ENCODE results near the gene PI4KA. TPM values are rescaled to one million over a fixed set of nuclear protein-coding genes. Genes with fewer than 3 reads are reported as not detected.
"Not testable (repeated sequence)": the region's sequence is repeated elsewhere in the genome, so short reads cannot be mapped to it uniquely, and the experiment has no call there.

The PI4KA gene
- total RNA-seq, 1 donor from 2014 or later = 117 TPM

DNA sequence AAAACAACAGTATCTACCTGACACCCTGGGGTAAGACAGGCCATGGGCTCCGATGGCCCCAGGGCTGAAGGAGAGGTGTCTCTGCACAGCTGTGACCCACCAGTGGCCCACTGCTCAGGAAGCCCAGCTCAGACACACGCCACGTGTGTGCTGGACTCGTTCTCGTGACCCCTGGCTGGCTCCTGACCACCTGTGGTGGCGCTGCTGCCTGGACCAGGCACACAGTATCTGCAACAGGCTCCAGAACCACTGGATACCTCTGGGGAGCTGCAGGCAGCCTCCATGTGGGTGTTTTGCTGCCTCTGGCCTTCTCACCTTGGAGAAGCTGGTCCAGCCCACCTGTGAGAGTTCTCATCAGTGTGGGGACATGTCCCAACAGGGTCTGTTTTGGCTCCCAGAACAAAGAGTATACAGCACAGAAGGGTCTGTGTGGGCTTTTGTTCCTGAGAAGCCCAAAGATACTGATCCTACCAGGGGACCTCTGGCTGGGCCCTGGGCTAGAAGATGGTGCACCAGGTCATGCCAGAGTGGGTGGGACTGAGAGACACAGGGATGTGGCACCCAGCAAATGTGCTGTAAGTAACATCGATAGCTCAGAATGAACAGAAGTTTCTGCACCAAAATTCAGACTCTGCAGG, 106.4 kb downstream of the PI4KA start:
- intact Hi-C loops (cut with micrococcal nuclease) = no loop called here

DNA sequence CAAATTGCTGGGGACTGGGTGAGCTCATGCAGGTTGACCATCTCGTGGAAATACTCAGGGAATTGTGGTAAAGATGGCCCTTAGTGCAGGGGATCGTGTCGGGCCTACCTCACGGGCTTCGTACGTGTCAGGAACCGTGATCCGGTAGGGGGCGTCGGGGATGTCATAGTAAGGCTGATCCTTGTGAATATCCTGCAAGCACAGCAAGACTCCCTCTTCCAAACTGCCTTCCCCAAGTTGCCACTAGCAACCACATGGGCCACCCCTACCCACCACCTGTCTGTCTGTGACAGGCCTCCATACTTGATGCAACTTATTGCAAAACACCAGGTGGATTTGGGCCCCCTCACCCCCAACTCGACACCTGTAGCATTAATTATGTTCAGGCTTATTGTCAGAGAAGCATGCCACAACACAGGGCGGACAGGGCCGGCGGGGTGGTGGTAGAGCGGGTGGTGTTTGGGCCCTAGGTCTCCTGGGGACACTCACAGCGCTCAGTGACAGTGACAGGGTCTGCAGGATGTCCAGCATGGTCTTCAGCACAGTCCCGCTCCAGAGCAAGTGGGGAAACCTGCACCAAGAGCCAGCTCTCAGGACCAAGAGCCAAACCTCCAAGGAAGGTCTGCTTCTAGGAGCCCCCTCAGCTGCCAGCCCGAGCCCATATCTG, 107.3 kb downstream of the PI4KA start:
- intact Hi-C loops (cut with micrococcal nuclease) = no loop called here

DNA sequence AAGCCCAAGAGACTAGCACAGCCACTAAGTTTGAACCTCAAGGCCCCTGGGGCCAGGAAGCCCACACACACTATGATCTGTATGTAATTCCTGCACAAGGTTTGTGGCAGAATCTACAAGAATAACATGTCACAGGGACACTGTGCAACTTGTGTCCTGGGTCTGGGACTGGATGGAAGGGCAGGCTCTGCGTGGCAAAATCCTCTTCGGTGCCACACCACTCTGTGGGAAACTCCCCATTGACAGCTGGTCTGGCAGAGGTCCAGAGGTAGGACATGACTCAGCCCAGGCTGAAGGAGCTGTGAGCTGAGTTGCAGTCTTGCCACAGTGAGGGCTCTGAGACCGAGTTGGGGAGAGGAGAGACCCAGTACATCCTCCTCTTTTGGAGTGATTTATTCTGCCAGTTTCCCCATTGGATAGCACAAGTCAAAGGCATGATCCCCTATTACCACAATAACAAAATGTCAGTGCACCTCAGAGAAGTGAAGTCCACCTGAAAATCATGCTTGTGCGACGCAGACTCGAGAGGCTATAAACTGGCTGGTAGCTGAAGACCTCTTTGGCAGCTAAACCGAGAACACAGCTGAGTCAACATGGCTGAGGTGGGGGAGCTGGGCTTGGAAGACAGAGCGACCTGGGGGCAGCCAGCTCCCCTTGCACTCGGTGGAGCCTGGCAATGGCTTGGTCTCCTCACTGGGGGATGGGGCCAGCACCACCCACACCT, 108.0 kb downstream of the PI4KA start:
- intact Hi-C loops (cut with micrococcal nuclease) = no loop called here

DNA sequence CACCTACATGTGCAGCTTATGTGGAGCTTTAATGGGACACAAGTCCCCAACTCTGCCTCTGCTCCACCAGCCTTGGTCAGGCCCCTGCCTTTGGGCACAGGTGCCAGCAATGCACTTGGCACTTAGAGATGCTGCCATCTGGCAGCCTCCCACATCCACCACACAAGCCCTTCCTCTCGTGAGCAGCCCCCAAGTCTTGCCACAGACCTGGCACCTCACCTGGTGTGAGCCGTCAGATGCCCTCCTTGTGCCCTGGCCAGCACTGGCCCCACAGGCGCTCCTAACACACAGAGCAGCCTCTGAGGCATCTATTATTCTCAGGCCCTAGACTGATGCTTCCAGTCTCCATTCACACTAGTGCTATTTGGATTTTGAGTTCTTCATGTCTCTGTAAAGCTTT, 109.2 kb downstream of the PI4KA start:
- intact Hi-C loops (cut with micrococcal nuclease) = no loop called here

DNA sequence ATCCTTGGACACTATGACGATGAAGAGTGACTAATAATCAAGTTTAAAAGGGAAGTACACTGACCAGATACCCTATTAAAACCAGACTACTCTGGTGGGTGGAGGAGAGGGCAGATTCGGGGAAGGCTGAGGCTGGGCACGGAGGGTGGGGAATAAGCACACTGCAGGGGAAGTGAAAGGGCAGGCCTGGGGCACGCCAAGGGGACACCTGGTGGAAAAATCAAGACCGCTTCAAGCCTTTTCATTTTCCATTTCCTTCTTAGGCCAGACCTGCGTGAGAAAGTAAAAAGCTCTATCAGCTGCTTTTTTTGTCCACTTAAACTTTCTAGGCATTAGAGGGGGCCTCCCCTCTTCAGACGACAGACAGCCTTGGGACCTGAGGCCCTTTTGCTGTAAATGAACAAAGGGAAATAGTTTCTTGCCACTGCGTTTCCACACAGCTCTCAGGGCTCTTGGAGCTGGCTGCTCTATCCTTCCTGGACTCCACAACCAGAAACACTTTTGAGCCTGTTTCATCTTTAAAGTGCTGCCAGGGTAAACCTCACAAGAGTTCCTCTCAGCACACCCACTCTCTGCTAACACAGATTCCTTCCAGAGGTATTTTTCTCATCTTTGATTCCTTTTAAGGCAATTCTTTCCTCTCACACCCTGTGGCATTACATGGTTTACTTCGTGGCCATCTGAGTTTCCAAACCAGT, 109.7 kb downstream of the PI4KA start:
- intact Hi-C loops (cut with micrococcal nuclease) = no loop called here

DNA sequence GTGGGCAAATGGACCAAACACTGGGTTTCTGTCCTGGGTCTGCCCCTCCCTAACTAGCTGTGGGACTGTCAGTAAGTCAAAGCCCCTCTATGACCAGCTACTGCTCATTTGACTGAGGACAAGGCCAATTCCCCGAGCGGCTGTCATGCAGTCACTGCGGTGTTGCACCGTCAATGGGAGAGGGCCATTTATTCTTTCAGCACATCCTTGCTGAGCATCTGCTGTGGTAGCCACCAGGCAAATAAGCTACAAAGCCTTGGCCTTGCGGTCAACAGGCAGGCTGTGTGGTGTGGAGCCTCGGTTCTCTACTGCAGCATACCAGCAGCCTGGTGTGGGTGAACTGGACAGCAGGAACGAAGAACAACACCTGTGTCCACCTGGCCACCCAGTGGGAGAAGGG, 110.5 kb downstream of the PI4KA start:
- intact Hi-C loops (cut with micrococcal nuclease) = no loop called here

DNA sequence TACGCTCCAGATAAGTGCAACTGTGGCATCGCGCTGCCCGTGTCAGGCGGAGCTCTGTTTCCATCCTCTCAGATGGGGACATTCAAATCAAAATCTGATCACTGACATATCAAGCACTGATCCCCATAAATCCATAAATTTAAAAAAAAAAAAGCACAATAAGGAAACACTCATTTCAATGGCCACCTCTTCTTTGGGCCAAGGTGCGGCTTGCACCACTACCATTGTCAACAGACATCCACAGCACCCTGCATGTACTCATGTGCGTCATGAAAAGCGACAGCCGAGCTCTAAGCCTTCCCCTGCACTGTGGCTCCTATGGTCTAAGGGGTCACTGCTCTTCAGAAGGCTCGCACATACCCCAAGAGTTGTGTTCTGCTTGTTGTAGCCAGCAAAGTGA, 111.4 kb downstream of the PI4KA start:
- intact Hi-C loops (cut with micrococcal nuclease) = no loop called here

DNA sequence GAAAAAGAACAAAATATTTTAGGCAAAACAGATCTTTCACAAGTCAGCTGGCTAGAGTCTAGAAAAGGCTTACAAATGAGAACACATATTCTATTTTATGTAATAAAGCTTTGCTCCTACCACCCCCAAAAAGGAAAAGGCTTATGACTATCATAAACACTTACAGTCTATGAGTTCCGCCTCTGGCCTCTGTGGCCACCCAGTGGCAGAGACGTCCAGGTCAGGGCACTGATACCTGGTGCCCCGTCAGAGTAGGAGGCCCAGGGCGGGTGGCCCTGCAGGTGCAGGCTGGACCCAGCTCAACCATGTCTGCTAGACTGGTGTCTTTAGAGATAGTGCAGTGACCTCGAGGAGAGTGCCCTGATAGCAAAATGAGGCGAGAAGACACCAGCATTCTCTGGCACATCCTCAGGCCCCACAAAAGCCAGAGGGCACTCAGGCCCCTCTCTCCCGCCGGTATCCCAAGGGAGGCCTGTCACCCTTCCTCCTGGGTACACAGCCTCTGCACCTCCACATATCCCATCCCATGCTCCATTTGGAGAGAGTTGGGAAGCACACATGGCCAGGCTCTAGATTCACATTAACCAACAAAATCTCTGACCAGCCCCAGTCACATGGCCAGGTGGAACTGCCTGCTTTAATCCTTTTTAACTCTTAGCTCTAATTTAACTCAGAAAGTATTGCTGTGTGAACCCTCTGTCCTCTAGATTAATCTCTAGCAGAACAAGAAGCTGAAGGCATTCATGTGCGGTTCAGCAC, 112.0 kb downstream of the PI4KA start:
- intact Hi-C loops (cut with micrococcal nuclease) = no loop called here

DNA sequence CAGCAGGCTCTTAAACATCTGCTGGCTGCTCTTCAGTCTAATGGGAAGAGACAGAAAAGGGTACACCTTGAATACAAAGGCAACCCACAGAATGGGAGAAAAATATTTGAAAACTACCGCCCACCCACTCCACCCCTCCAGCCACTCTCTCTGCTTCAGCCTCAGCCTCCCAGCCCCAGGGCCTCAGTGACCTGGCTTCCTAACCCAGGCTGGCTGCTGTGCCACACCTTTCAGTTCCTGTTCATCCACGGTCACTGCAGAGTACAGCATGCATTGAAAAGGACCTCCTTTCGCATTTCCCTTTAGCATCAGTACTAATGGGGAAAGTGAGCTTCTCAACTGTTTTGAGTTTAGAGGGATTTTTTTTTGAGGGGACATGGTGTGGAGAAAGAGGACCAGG, 113.5 kb downstream of the PI4KA start:
- intact Hi-C loops (cut with micrococcal nuclease) = no loop called here

DNA sequence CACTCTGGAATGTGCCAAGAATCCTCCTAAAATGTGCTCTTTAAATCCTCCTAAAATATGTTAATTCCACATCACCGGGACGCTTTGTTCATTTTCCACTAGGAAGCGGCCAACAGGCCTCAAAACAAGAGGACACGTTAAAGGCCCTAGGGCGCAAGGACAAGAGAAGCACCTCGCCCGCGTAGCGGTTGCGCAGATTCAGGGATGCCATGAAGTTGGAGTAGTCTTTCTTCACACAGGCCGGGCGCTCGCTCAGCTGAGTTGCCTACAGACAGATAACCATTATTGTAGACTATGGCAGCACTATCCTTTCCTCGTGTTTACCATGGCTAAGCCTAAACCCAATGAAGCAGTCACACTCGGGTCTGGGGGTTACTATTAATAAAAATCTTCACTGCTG, 114.2 kb downstream of the PI4KA start:
- intact Hi-C loops (cut with micrococcal nuclease) = loop anchor here (5.0 kb wide), 1 partner anchor 182 kb away; no protein-coding TSS in a partner anchor

DNA sequence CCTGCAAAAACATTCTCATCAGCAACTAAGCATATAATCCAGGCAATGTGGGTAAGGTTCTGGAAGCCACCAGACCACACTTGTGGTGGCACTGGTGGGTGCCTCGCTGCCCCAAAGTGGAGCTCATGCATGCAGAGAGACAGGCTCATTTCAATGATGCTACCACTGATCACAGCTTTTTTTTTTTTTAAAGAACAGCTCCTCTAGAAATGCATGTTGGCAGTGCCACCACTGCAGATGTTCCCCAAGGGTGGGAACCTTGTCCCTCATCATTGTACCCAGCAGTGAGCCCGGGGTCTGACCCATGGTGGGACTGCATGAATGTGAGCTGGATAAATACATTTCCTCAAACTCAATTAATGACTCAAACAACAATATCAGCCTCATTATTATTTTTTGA, 115.8 kb downstream of the PI4KA start:
- intact Hi-C loops (cut with micrococcal nuclease) = loop anchor here (5.0 kb wide), 1 partner anchor 180 kb away; no protein-coding TSS in a partner anchor

DNA sequence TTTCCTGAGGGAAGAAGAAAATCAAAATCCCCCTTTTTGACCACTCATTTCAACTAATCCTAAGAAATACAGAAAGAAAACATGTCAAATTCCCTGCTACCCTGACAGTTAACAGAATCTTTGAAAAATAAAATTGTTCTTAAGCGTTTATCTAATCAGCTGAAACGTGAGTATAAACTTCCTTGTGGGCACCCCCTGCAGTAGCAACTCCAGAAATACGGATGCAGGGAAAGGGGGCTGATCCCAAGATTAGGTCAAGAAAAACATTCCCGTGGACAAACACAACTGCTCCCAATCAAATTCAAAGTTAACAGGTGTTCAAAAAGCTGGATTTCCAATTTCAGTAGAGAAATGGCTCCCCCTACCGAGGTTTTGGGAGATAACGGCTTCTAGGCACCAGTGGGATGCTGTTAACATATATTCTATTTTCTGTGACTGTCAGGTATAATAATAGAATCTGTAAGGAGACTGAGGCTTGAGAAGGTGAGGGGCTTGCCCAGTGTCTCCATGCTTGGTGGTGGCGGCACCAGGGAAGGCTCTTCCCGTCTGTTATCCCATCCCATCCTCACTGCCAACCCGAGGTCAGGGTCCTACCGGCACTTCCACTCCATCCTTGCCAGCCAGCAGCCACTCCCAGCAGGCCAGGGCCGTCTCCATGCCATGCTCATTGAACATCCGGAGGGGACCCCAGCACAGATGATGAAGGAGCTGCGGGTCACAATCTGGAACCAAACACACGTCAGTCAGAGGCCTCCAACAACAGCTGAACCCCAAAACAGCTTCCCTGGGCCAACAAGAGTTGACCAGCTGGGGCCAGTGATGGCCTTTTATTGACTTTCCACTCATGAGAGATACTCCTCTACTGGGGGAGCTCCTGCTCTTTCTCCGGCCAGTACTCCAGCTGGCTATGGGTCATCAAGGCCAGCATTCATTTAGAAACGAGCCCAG, 116.7 kb downstream of the PI4KA start:
- intact Hi-C loops (cut with micrococcal nuclease) = loop anchor here (1.0 to 5.0 kb wide), 3 partner anchors 136 to 324 kb away; no protein-coding TSS in a partner anchor

DNA sequence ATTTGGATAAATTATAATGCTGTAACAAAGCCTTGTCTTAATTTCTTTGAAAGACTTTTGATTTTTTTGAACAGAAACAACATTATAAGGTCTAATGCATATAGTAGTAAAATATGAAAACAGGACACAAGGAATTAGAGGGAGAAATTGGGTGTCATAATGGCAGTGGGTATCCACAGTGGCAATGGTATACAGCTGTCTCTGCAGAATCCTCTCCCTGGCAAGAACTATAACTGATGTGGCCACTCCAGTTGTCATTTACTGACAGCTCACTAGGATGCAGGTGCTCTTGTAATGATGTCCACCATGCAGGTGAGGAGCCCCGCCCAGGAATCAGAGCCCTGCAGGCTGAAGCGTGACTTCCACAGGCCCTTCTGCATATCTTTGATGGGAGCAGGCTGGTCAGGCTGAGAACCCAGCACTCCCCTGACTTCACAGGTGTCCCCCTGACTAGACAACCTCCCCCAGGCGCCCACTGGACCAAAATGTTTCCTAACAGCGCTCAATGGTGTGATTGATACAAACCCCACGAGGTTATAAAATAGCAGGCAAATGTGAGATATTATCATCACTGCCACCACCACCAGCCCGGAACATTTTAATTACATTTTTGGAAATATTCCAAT, 117.5 kb downstream of the PI4KA start:
- intact Hi-C loops (cut with micrococcal nuclease) = loop anchor here (1.0 to 5.0 kb wide), 3 partner anchors 135 to 323 kb away; no protein-coding TSS in a partner anchor

DNA sequence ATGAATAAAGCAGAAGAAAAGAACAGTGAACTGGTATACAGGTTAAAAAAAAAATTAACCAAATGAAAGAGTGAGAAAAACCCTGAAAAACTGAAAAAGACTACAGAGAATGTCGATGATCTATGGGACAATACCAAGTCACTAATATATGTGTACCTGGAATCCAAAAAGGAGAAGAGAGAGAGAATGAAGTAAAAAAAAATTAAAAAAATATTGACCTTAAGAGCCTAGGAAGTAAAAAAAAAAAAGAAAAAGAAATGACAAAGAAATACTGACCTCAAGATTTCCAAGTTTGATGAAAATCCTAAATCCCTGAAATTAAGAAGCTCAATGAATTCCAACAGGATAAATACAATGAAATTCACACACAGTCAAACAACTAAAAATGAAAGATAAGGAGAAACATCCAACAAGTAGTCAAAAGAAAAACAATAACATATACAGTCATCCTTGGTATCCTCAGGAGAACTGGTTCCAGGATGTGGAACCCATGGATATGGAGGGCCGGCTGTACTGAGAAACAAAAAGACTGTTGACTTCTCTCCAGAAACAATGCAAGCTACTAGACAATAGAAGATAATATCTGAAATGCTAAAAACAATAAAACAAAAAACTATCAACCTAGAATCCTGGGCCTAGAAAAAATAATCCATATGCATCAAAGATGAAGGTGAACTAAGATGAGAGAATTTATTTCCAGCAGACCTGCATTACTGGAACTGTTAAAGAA, 118.2 kb downstream of the PI4KA start:
- intact Hi-C loops (cut with micrococcal nuclease) = loop anchor here (5.0 kb wide), 1 partner anchor 178 kb away; no protein-coding TSS in a partner anchor

DNA sequence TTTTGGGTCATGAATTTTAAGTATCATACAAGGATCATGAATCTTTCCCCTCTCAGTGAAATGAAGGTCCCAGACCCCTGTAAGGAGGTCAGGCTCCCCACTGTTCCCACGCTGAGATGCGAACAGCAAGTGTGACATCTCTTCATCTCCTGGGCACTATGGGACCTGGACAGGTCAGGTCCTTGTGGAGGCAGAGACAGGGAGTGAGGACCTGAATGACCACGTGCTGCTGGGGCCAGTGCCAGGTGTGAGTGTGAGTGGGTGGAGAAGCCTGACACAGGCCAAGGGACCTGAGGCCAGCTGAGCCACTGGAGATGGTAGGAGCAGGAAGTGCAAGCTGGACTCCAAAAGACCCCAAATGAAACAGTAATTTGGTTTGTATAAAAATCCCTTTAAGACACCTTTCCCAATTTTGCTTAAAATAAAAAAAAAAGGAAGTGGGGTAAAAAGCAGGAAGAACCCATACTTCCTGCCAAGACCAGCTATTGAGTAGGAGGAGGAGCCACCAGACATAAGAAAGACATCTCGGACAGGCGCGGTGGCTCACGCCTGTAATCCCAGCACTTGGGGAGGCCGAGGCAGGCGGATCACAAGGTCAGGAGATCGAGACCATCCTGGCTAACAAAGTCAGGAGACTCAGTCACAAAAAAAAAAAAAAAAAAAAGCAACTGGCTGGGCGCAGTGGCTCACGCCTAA, 120.1 kb downstream of the PI4KA start:
- intact Hi-C loops (cut with micrococcal nuclease) = no loop called here

DNA sequence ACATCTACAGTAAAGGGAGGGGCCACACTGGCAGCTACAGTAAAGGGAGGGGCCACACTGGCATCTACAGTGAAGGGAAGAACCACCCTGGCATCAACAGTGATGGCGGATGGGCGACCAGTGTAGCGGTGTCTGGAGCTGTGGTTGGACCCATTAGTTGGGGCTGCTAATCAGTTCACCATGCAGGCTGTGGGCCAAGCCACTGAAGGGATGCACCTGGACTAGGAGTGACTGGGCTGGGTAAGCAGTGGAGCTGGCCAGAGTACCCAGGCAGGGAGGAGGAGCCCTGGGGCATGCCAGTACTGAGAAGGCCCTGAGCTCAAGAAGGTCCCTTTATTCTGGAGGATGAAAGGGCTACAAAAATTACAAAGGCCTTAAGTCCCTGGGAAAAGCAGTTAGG, 121.7 kb downstream of the PI4KA start:
- intact Hi-C loops (cut with micrococcal nuclease) = not testable (repeated sequence)

DNA sequence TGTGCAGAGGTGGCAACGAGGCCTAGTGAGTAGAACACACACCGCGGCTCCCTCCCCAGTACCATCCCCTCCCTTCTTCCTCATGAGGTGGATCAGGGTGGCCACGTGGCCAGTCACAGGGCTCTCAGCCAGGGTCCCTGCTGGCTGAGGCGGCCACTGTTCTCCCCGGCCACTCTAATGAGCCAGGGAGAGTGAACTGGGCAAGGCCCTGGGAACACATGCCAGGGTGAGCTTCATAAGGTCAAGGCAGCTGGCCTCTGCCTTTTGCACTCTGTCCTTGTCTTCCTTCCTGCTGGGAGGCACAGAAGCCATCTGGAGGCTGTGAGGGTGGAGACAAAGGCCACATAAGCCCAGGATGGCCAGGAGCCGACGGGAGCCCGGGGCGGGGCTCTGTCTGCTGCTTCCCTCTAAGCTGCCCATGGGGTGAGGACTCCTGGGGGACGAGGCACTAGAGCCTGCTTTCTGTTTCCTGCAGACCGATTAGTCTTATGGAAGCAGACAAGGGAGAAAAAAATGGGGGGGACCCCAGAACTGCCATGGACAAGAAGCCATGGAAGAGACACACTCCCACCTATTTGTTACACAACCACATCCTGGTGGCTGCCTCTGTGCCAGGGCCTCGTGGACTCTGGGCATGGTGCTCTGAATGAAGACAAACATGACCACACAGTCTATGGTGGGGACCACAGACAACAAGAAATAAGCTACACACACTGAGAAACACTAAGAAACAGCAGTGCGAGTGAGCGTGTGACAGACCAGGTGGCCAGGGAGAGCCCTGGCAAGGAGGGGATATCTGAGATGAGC, 123.1 kb downstream of the PI4KA start:
- intact Hi-C loops (cut with micrococcal nuclease) = not testable (repeated sequence)

Measured in T-helper 1 cell treated with Interleukin-12 subunit alpha and Interleukin-12 subunit beta and Interleukin-4 antibody, amounts not matched to agents 30 ng/mL and 1 ng/mL, for 36 hours (primary cell).